Measurements from ENCODE around the gene CORO1C.

Gene CORO1C

DNA sequence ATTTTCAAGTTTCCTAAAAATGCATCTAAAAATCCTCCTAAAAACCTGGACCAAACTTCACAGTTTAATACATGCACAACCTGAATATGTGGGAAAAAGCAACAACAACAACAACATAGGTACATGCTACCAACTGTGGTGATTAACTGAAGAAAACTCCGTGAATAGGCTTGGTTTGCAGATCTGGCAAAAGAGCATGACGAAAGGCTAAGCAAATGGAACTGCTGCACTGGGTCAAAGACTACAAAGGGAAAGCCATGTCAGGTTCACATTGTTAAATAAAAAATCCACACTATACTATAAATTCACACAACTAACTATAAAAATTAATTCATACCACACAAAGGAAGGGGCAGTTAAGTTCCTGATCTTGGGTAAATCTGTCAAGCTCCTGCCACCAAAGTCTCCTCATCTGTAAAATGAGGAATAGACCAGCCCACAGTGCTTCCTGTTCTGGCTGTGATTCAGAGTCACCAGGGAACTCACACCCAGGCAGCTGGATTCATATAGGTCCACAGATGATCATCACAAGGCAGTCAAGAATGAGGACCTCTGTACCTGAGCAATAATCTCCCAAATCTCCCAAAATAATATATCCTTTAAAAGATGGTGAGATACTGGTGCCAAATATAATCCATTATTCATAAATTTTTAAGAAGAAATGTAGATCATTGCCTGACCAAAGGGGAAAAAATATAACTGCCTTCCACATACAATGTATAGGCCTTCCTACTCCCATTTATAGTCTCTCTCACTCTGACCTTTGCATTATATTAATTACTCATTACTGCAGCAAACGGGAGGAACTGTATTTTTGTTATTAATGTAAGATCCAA, 7.0 kb downstream of the CORO1C start:
- no peak for DNase-seq

GRCh38 chr12:108722992-108723766, 8.1 kb downstream of the CORO1C start:
- peak; percentile 17 for DNase-seq

DNA sequence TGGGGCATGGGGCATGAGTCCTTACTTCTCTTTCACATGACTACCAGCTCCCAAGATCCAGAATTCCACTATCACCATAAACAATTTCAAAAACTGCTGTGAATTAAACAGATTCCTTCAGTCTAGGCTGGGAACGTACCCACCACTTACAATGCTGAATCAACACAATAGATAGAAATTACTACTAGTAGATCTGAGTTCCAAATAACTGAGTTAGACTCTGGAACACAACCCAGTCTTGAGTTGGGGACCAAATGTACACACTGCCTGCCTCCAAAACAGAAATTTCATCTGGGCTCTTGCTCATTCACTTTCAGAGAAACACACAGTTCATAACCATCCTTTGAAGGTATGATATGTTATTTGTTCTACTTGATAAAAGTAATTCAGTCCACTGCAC, 8.9 kb downstream of the CORO1C start:
- DNase-seq = no peak

- no peak for DNase-seq
These were observed 9.5 kb downstream of the CORO1C start for GRCh38 chr12:108721824-108722223.

DNA sequence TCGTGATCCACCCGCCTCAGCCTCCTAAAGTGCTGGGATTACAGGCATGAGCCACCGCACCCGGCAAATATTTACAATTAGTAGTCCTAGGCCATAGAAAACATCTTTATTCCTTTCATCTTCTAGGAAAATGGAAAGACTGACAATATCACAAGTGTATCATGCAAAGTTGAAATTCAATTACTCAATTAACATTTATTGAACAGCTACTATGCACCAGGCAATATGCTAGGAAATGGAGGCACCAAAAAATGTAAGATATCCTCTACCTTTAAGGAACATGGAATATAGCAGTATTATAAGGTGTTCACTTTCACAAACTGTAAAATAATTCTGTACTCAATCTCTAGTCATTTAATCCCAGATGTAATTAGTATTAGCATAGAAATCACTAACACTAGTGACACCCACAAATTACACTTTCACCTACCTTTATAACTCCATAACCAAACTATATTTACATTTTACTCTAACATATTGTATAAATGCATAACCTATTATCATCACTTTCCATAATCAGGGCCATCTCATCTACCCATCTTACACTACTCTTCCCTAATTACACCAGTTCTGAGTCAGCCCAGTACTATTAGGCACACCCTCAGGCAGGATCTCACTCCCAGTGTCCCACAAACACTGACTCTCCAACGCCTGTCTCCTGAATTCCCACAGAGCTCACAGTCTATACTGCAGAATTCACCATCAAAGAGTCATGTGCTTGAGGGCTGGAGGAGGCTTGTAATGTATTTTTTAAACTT, 10.4 kb downstream of the CORO1C start:
- DNase-seq = no peak

- no peak for DNase-seq
These were observed 14.1 kb downstream of the CORO1C start for GRCh38 chr12:108717243-108717642.

DNA sequence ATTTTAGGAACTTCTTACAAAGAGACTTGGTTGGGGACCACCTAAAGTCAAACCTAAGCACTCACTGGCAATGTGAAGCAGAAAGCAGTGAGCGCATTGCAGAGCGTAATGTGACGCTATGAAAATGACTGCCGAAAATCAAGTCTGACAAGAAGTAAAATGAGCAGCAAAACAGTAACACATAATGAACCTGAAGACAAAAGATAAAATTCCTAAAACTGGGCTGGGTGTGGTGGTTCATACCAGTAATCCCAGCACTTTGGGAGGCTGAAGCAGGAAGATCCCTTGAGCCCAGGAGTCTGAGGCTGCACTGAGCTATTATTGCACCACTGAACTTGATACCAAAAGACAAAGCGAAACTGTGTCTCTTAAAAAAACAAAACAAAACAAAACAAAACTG, 16.5 kb downstream of the CORO1C start:
- no peak for DNase-seq

GRCh38 chr12:108713471-108713870, 17.8 kb downstream of the CORO1C start:
- no peak for DNase-seq

DNA sequence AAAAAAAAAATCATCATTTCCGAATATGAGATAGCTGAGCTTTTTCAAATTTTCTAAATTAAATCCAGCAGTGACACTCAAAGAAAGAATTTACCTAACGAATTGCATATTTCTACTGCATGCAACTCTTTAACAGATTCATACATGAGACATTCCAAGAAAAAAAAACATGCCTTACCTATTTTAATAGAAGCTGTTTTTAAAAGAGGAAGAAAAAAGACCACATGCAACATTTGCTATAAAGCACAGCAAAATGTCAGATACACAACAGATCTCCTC, 18.5 kb downstream of the CORO1C start:
- no peak for DNase-seq

DNA sequence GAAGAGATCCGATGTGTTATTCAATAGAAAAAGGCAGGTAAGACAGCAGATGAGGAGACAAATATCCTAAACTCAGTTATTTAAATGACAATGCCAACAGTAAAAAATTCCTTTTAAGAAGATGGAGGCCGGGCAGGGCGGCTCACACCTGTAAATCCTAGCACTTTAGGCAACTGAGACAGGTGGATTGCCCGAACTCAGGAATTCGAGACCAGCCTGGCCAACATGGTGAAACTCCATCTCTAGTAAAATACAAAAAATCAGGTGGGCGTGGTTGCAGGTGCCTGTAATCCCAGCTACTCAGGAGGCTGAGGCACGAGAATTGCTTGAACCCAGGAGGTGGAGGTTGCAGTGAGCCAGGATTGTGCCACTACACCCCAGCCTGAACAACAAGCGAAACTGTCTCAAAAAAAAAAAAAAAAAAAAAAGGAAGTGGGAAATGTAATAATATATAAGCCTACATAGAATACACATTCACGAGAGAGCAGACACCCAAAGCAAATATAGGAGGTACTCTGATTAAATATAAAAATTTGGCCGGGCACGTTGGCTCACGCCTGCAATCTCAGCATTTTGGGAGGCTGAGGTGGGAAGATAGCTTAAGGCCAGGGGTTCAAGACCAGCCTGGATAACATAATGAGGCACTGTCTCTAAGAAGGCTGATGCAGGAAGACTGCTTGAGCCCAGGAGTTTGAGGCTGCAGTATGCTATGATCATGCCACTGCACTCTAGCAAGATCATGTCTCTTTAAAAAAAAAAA, 19.0 kb downstream of the CORO1C start:
- DNase-seq = no peak

DNA sequence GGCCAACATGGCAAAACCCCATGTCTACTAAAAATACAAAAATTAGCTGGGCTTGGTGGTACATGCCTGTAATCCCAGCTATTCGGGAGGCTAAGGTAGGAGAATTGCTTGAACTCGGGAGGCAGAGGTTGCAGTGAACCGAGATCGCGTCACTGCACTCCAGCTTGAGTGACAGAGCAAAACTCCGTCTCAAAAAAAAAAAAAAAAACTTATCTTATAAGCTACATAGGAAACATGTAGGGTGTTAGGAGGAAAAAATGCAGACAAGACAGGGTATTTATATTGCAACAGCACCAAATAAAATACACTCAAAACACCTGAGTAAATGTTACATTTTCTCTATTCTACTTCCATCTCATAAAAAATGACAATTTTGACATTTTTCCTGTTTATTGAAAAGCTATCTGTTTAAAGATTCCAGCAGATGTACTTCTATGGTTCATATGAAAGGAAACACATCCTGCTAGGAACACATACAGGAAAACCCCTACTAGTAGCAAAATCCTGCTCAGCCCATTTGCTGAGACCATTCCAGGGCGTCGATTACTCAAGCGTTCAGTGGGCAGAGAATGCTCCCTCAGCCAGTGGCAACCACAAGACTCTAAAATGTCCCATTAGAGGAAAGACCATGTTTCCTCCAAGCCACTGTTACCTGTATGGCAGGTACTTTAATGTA, 19.7 kb downstream of the CORO1C start:
- DNase-seq = no peak

DNA sequence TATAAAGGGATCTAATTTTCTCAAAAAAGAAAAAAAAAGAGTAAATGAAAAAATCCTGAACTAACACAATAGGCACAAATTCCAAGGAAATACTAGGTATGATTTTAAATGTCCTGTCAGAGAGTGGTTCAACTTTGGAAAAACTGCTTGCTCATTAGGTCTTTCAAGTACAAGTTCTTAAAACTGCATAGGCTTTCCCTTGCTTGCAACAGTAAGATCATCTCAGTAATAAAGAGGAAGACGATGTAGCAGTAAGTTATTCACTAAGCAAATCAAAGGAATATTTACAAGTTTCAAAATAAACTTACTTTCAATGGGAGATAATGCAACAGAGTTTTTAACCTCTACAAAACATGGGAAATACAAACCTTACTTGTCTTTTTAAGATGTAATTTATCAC, 21.6 kb downstream of the CORO1C start:
- DNase-seq = no peak

DNA sequence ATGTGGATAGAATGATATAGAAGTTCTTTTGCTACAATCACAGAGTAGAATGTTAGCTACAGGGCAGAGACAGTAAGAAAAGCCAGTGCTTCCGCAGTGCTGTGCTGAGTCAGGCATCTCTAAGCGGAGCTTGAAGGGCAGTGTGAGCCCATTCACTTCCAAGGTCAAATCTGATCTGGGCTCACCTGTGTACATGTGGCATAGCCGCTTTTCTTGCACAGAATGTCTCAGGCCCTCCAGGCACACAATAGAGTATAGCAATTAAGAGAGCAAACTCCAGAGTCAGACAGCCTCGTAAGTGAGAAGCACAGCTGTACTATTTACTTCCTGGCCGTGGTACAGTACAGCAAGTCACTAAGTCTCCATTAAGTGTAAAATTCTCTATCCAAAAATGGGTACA, 26.8 kb downstream of the CORO1C start:
- DNase-seq = no peak

GRCh38 chr12:108702595-108703320, 28.6 kb downstream of the CORO1C start:
- DNase-seq = no peak

GRCh38 chr12:108701779-108702441, 29.4 kb downstream of the CORO1C start:
- DNase-seq = no peak

DNA sequence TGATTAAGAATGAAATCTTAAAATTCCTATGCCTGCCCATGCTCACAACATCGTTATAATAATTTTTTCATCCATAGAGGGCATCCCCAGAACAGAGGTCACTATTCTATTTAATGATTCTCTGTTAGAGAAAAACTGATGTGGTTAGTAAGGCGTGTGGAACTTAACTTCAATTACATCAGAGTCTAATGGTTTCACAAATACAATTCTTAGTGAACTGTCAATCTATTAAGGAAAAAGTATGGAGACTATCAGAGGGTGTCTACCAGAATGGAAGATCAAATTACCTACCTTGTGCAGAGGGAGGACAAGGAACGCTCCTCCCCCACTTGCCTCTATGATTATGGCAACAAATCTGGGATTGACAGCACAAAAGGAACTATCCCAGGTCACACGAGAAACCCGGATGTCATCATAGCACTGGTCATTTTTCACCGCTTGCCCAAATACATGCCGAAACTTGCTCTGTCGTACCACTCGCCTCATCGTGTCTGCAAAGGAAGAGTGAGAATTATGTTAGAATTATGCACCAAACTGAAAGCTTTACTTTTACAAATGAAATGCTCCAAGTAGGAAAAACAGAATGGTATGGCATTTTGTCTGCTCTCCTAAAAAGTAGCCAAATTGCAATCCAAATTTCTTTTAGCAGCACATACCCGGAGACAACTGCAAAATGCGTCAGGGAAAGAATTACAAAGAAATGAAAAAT, 30.3 kb downstream of the CORO1C start:
- DNase-seq = no peak

DNA sequence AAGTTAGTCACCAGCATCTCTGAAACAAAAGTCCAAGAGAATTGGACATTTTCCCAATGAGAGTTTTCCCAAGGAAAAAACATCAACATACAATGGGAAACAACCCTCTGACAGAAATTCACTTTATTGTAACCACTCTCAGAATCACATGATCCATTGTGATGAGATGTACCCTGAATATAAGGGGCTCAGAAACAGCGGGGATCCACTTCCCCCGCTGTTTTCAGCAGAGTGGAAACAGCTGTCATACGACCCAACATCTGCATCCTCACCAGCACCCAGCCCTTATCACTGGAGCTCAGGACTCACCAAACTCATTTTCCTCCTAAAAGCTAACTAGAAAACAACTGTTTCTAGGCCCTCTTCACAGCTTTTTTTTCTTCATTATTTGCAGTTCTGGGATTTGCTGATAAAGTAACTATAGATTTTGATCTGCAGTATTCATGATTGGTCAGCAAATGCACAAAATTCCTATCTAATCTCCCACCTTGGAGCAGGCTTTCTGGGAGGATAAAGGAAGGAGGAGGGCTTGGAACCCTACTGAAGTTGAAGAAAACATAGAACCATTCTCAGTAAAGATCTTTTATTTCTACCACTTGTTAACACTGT, 31.3 kb downstream of the CORO1C start:
- no peak for DNase-seq

DNA sequence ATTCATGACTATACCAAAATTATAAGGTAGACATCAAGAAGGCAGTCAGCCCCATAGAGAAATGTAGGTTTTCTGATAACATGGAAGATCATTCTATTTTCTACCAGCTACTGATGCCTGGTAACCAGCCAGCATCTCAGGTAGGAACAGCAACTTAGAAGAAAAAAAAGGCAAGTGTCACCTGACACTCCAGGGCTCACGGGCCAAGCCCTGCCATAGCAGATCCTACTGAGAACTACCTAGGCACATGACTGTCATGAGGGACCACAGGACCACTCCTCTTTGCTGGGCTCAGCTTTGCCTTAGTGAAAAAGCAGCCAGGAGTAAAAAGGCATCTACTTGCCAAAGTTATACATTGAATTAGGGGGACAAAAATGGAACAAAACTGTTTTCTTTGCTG, 33.4 kb downstream of the CORO1C start:
- DNase-seq = no peak

DNA sequence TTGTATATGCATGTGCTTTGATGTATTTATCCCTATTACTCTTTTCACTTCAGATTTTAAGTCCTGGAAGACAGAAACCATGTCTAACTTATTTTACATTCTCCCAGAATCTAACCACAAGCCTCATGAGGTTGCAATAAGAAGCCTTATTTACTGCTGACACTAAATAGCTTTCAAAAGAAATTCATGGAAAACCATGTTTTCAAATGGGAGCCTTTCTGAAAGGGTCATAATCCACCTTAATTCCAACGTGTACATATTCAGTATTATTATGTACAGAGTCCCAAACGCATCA, 34.4 kb downstream of the CORO1C start:
- no peak for DNase-seq
